ENCODE data around the gene TFCP2L1. TPM values are rescaled to one million over a fixed set of nuclear protein-coding genes. Genes with fewer than 3 reads are reported as not detected.

Gene TFCP2L1
- total RNA-seq, 1 experiment from 2014 or later = 4.3 TPM

GRCh38 chr2:121246704-121247255, 38.2 kb downstream of the TFCP2L1 start:
- H3K27me3 Mint-ChIP-seq (ENCODE audit: low read depth) = no peaks in the 10 kb centered on the region
- DNase-seq (ENCODE audit: low spot score) (no peak), ATAC-seq (no peak)
- no peaks in the 10 kb centered on the region for H3K36me3 Mint-ChIP-seq
- peaks cover 2% of the 10 kb centered on the region; the same call in 1 of the 2 replicates for H3K4me1 Mint-ChIP-seq
- ChIA-PET CTCF (no interaction called here), POLR2A (no interaction called here)
- H3K9me3 Mint-ChIP-seq = no peaks in the 10 kb centered on the region
- H3K27ac Mint-ChIP-seq = no peak overlapping the region
- H3K4me3 Mint-ChIP-seq = no peak overlapping the region
- TF ChIP-seq, protein P1, sequence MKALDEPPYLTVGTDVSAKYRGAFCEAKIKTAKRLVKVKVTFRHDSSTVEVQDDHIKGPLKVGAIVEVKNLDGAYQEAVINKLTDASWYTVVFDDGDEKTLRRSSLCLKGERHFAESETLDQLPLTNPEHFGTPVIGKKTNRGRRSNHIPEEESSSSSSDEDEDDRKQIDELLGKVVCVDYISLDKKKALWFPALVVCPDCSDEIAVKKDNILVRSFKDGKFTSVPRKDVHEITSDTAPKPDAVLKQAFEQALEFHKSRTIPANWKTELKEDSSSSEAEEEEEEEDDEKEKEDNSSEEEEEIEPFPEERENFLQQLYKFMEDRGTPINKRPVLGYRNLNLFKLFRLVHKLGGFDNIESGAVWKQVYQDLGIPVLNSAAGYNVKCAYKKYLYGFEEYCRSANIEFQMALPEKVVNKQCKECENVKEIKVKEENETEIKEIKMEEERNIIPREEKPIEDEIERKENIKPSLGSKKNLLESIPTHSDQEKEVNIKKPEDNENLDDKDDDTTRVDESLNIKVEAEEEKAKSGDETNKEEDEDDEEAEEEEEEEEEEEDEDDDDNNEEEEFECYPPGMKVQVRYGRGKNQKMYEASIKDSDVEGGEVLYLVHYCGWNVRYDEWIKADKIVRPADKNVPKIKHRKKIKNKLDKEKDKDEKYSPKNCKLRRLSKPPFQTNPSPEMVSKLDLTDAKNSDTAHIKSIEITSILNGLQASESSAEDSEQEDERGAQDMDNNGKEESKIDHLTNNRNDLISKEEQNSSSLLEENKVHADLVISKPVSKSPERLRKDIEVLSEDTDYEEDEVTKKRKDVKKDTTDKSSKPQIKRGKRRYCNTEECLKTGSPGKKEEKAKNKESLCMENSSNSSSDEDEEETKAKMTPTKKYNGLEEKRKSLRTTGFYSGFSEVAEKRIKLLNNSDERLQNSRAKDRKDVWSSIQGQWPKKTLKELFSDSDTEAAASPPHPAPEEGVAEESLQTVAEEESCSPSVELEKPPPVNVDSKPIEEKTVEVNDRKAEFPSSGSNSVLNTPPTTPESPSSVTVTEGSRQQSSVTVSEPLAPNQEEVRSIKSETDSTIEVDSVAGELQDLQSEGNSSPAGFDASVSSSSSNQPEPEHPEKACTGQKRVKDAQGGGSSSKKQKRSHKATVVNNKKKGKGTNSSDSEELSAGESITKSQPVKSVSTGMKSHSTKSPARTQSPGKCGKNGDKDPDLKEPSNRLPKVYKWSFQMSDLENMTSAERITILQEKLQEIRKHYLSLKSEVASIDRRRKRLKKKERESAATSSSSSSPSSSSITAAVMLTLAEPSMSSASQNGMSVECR (CRISPR knock-in tag; IDR thresholded peaks at IDR 0.05; ENCODE audit: borderline replicate concordance) = no peak
- TF ChIP-seq AR (CRISPR knock-in tag; IDR thresholded peaks at IDR 0.05) (no peak), ZNF671 (CRISPR knock-in tag; IDR thresholded peaks at IDR 0.05) (no peak), NFE2L1 (CRISPR knock-in tag; IDR thresholded peaks at IDR 0.05) (no peak), MXD4 (CRISPR knock-in tag; IDR thresholded peaks at IDR 0.05; ENCODE audit: borderline replicate concordance) (no peak), SP1 (CRISPR knock-in tag; conservative IDR thresholded peaks at IDR 0.05) (no peak), ZNF121 (CRISPR knock-in tag; IDR thresholded peaks at IDR 0.05) (no peak), ETV6 (CRISPR knock-in tag; IDR thresholded peaks at IDR 0.05) (no peak), CREM (CRISPR knock-in tag; IDR thresholded peaks at IDR 0.05) (no peak), ESRRA (CRISPR knock-in tag; IDR thresholded peaks at IDR 0.05; ENCODE audit: borderline replicate concordance) (no peak), ZNF416 (CRISPR knock-in tag; IDR thresholded peaks at IDR 0.05) (no peak), FOXK1 (CRISPR knock-in tag; IDR thresholded peaks at IDR 0.05) (no peak), ZNF281 (CRISPR knock-in tag; IDR thresholded peaks at IDR 0.05) (no peak), EMX1 (CRISPR knock-in tag; IDR thresholded peaks at IDR 0.05) (no peak), PRRX2 (CRISPR knock-in tag; IDR thresholded peaks at IDR 0.05) (no peak), FOXJ3 (CRISPR knock-in tag; IDR thresholded peaks at IDR 0.05; ENCODE audit: borderline replicate concordance) (no peak), ZNF532 (CRISPR knock-in tag; IDR thresholded peaks at IDR 0.05; ENCODE audit: borderline replicate concordance) (no peak)
- TF ChIP-seq, protein P2, sequence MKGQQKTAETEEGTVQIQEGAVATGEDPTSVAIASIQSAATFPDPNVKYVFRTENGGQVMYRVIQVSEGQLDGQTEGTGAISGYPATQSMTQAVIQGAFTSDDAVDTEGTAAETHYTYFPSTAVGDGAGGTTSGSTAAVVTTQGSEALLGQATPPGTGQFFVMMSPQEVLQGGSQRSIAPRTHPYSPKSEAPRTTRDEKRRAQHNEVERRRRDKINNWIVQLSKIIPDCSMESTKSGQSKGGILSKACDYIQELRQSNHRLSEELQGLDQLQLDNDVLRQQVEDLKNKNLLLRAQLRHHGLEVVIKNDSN (CRISPR knock-in tag; IDR thresholded peaks at IDR 0.05) = no peak
- TF ChIP-seq, protein P3, sequence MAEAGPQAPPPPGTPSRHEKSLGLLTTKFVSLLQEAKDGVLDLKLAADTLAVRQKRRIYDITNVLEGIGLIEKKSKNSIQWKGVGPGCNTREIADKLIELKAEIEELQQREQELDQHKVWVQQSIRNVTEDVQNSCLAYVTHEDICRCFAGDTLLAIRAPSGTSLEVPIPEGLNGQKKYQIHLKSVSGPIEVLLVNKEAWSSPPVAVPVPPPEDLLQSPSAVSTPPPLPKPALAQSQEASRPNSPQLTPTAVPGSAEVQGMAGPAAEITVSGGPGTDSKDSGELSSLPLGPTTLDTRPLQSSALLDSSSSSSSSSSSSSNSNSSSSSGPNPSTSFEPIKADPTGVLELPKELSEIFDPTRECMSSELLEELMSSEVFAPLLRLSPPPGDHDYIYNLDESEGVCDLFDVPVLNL (CRISPR knock-in tag; IDR thresholded peaks at IDR 0.05; ENCODE audit: borderline replicate concordance, low read depth) = no peak
